Measurements from ENCODE around the gene POLR2L.

The POLR2L gene

GRCh38 chr11:837189-837989 is 4.9 kb downstream of the POLR2L start:
- DNase-seq: no peak

GRCh38 chr11:836700-837099 is 5.6 kb downstream of the POLR2L start:
- no peak for DNase-seq

- DNase-seq: no peak
Observed at GRCh38 chr11:836274-836673, 6.1 kb downstream of the POLR2L start.

GRCh38 chr11:834371-835316 is 7.7 kb downstream of the POLR2L start:
- no peak for DNase-seq

GRCh38 chr11:833849-834311 is 8.4 kb downstream of the POLR2L start:
- DNase-seq: no peak

GRCh38 chr11:833114-833791 is 9.1 kb downstream of the POLR2L start:
- no peak for DNase-seq

GRCh38 chr11:832529-833113 is 9.7 kb downstream of the POLR2L start, which contains the start of gene CD151:
TSS of gene CD151 (plus strand) at chr11:832952. CDS start at chr11:836070, 3,118 bp downstream.
- DNase-seq: no peak

GRCh38 chr11:831961-832528 is 10.3 kb downstream of the POLR2L start:
- DNase-seq: no peak

- DNase-seq: no peak
Observed at GRCh38 chr11:831118-831864, 11.0 kb downstream of the POLR2L start.

GRCh38 chr11:830295-831117 is 11.8 kb downstream of the POLR2L start:
- no peak for DNase-seq

GRCh38 chr11:829847-830294 is 12.5 kb downstream of the POLR2L start:
- DNase-seq: no peak

GRCh38 chr11:829176-829846 is 13.0 kb downstream of the POLR2L start:
- no peak for DNase-seq

GRCh38 chr11:828506-829175 is 13.7 kb downstream of the POLR2L start:
- DNase-seq: no peak

- DNase-seq: no peak
Observed at GRCh38 chr11:827897-828192, 14.5 kb downstream of the POLR2L start, which contains the start of gene CRACR2B. TSS of gene CRACR2B (plus strand) at chr11:827919. CDS start at chr11:828608, 689 bp downstream.

- no peak for DNase-seq
Observed at GRCh38 chr11:827146-827896, 15.0 kb downstream of the POLR2L start.

- DNase-seq: no peak
Observed at GRCh38 chr11:826836-827145, 15.5 kb downstream of the POLR2L start.

GRCh38 chr11:826227-826621 is 16.1 kb downstream of the POLR2L start:
- DNase-seq: no peak

GRCh38 chr11:825366-826226 is 16.7 kb downstream of the POLR2L start:
- DNase-seq: no peak
